Adipocyte (in vitro differentiated cells): ENCODE data around the gene HAUS1.
"Not testable (repeated sequence)": the region's sequence is repeated elsewhere in the genome, so short reads cannot be mapped to it uniquely, and the experiment has no call there.

ENCODE experiments used
- DNase-seq: peaks from one replicate; pipeline ENCODE4 v3.0.0-alpha.2; 2015; ENCODE audit warnings: low read depth
- H3K27me3 ChIP-seq: replicated peaks from 2 replicates; pipeline ENCODE4 v1.7.0; 2013; ENCODE audit warnings: mild to moderate bottlenecking, low read length, moderate library complexity; ENCODE audit not compliant: control insufficient read depth, insufficient read depth
- H3K36me3 ChIP-seq: 2 replicates; pipeline ENCODE4 v1.7.0; 2013; ENCODE audit warnings: low read length, mild to moderate bottlenecking, moderate library complexity; ENCODE audit not compliant: control insufficient read depth, insufficient read depth, severe bottlenecking
- H3K4me1 ChIP-seq: 2 replicates; pipeline ENCODE4 v1.7.0; 2013; ENCODE audit warnings: mild to moderate bottlenecking, low read length, moderate library complexity; ENCODE audit not compliant: control insufficient read depth, insufficient read depth
- H3K4me3 ChIP-seq: 2 replicates; pipeline ENCODE4 v1.7.0; 2013; ENCODE audit warnings: mild to moderate bottlenecking, low read length, moderate library complexity
- H3K9ac ChIP-seq: 2 replicates; pipeline ENCODE4 v1.7.0; 2013; ENCODE audit warnings: mild to moderate bottlenecking, low read length, moderate library complexity
- H3K9me3 ChIP-seq: 2 replicates; pipeline ENCODE4 v1.7.0; 2013; ENCODE audit warnings: mild to moderate bottlenecking, low read length, moderate library complexity; ENCODE audit not compliant: control insufficient read depth

HAUS1 gene

DNA sequence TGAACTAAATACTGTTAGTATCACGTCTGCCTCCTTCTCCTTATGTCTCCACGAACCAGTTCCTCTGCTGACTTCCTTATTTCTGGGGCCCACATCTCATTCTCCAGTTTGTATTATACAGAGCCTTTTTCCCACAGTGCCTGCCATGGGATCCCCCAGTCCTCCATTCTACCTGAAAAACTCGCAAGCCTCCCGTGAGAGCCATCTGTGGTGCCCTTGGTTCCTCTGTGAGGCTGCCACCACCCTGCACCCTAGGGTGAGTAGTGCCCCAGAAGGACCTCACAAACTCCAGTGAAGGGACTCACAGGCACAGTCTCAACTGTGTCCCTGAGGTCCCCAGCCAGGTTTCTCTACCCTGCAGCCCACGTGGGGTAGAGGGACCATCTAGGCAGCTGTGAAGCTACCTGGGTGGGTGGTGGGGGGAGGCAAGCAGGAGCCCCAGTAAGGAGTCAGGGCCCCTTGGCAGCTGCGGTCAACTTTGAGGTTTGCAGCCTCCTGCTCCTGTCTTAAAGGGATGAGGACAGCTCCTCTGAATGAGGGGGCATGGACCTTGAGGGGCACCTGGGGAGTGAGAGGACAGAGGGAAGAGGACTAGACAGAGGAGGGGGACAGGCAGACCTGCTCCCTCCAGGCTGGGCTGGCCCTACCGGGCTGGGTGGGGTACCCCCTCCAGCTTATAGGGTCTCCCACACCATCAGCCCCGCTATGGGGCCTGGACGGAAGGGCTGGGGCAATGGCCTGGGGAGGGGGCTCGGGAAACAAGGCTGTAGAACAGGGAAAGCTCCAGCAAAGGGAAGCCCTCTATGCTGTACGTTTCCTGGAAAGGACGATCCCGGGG is 33.2 kb upstream of the HAUS1 start:
- no peaks in the 10 kb centered on the region for H3K36me3 ChIP-seq
- H3K9me3 ChIP-seq, result no peaks in the 10 kb centered on the region
- peak overlapping the region; percentile 91 for H3K4me3 ChIP-seq
- peaks cover 19% of the 10 kb centered on the region for H3K4me1 ChIP-seq
- H3K27me3 ChIP-seq, result no peaks in the 10 kb centered on the region
- no peak for DNase-seq
- peak overlapping the region; percentile 90 for H3K9ac ChIP-seq

- Histone ChIP-seq H3K9ac (peak within 1 kb of the TSS; percentile 90), H3K9me3 (no peaks in the 10 kb centered on the region), H3K4me3 (peak within 1 kb of the TSS; percentile 91), H3K4me1 (peaks cover 19% of the 10 kb centered on the region), H3K27me3 (no peaks in the 10 kb centered on the region), H3K36me3 (no peaks in the 10 kb centered on the region)
- DNase-seq, result peak; percentile 85
These were observed 32.4 kb upstream of the HAUS1 start, which contains the start of gene PSTPIP2 for GRCh38 chr18:46071653-46072375. PSTPIP2 (minus strand) TSS chr18:46072260; CDS start chr18:46072188, 72 bp downstream.

DNA sequence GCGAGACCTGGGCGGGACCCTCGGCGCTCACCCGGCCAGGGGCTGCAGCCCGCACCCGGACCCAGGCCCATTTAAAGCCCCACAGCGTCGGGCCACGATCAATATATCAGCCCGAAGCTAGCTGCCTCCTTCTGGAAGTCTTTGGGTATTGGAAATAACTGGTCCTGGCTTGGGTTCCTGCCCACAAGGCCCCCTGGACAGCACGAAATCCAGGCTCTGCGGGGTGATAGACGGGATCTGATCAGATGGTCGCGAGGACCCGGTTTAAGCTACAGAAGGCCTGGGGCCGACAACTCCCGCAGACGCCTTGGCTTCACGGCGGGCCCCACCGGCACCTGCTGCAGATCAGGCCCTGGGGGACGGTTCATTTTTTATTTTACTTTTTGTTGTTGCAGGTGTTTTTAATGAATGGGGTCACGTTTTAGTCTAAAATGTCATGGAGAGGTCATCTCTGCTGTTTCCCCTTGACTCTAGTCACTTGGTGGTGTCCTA is 31.8 kb upstream of the HAUS1 start:
- no peaks in the 10 kb centered on the region for H3K27me3 ChIP-seq
- no peaks in the 10 kb centered on the region for H3K9me3 ChIP-seq
- no peak for DNase-seq
- H3K36me3 ChIP-seq, result peaks cover under 1% of the 10 kb centered on the region
- peaks cover 19% of the 10 kb centered on the region for H3K4me1 ChIP-seq
- peak overlapping the region; percentile 91 for H3K4me3 ChIP-seq
- peak overlapping the region; percentile 90 for H3K9ac ChIP-seq

GRCh38 chr18:46072959-46073358 is 31.2 kb upstream of the HAUS1 start:
- no peak for DNase-seq
- no peaks in the 10 kb centered on the region for H3K27me3 ChIP-seq
- no peaks in the 10 kb centered on the region for H3K9me3 ChIP-seq
- no peak overlapping the region for H3K4me3 ChIP-seq
- peaks cover 19% of the 10 kb centered on the region for H3K4me1 ChIP-seq
- H3K36me3 ChIP-seq, result peaks cover 5% of the 10 kb centered on the region
- H3K9ac ChIP-seq, result no peak overlapping the region

DNA sequence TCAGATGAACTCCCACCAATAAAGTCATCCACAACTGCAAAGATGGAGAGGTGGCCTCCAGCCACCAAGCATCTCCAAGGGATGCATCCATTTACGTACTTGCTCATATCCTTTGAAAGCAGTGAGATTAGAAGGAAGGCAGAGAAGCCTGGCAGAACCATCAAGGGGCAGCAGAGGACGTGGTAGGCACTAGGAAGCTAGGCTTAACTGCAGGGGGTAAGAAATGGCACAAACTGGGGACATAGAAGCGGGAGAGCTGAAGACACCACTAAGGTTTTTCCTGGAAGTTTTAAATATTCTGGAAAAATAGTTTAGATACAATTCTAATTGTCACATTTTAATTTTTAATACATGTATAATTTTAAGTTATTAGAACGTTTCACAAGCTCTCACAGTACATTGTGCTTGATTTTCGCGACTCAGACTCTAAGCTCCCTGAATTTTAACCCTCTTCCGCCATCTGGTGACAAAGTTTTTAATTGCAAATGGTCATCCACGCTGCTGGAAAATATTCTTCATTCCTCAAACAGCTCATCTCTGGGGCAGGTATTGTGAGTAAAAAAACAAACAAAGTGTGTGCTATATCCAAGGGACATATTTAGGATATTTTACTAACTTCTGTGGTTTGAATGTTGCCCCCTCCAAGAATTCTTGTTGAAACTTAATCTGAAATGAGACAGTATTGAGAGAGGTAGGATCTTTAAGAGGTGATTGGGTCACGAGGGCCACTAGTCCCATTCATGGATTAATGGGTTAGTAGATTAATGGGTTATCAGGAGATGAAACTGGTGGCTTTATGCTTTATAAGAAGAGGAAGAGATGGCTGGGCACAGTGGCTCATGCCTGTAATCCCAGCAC is 30.5 kb upstream of the HAUS1 start:
- Histone ChIP-seq H3K4me1 (peaks cover 16% of the 10 kb centered on the region), H3K4me3 (no peak overlapping the region), H3K36me3 (peaks cover 12% of the 10 kb centered on the region), H3K27me3 (no peaks in the 10 kb centered on the region), H3K9ac (no peak overlapping the region), H3K9me3 (no peaks in the 10 kb centered on the region)
- peak; percentile 88 for DNase-seq

GRCh38 chr18:46079336-46079735 is 24.8 kb upstream of the HAUS1 start:
- Histone ChIP-seq H3K36me3 (peaks cover 64% of the 10 kb centered on the region), H3K4me3 (no peak overlapping the region)

GRCh38 chr18:46080156-46080555 is 24.0 kb upstream of the HAUS1 start:
- Histone ChIP-seq H3K4me1 (no peaks in the 10 kb centered on the region), H3K4me3 (no peak overlapping the region), H3K9ac (no peak overlapping the region), H3K9me3 (no peaks in the 10 kb centered on the region), H3K27me3 (no peaks in the 10 kb centered on the region), H3K36me3 (peaks cover 72% of the 10 kb centered on the region)
- no peak for DNase-seq

More at GRCh38 chr18:46079336-46079735, 24.8 kb upstream of the HAUS1 start:
- no peak overlapping the region for H3K9ac ChIP-seq
- DNase-seq, result no peak
- H3K27me3 ChIP-seq, result no peaks in the 10 kb centered on the region
- H3K4me1 ChIP-seq, result no peaks in the 10 kb centered on the region
- no peaks in the 10 kb centered on the region for H3K9me3 ChIP-seq

DNA sequence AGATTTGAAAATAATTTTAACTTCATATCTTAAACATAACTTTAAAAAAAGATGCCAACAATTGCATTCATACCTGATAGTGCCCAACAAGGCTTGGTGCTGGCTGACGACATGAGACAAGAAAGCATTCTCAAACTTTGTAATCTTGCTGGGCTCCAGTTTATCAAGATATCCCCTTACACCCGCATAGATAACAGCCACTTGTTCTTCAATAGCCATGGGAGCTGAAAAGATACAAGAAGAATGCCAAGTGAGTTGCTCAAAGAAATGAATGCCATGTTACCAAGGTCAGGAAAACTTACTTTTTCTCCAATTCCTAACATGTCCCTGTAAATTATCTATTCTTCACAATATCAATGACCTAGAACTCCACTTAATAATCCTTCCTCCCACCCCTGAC is 19.8 kb upstream of the HAUS1 start:
- Histone ChIP-seq H3K4me1 (no peaks in the 10 kb centered on the region), H3K4me3 (no peak overlapping the region), H3K27me3 (no peaks in the 10 kb centered on the region), H3K36me3 (peaks cover 96% of the 10 kb centered on the region), H3K9ac (no peak overlapping the region), H3K9me3 (no peaks in the 10 kb centered on the region)
- DNase-seq, result no peak

GRCh38 chr18:46088501-46088900 is 15.7 kb upstream of the HAUS1 start:
- peaks cover 99% of the 10 kb centered on the region for H3K36me3 ChIP-seq
- not testable (repeated sequence) for H3K4me1 ChIP-seq, H3K9me3 ChIP-seq, H3K4me3 ChIP-seq, DNase-seq, H3K27me3 ChIP-seq, H3K9ac ChIP-seq

DNA sequence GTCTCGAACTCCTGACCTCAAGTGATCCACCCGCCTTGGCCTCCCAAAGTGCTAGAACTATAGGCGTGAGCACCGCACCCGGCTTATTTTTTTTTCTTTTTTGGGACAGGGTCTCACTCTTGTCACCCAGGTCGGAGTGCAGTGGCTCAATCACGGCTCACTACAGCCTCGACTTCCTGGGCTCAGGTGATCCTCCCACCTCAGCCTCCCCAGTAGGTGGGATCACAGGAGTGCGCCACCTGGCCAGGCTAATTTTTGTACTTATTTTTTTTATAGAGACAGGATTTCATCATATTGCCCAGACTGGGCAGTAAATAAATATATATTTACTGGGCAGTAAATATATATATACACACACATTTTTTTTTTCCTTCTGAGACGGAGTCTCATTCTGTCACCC is 8.7 kb upstream of the HAUS1 start:
- Histone ChIP-seq H3K9ac (no peak overlapping the region), H3K36me3 (peaks cover 39% of the 10 kb centered on the region), H3K27me3 (no peaks in the 10 kb centered on the region), H3K4me1 (peaks cover 23% of the 10 kb centered on the region), H3K9me3 (no peaks in the 10 kb centered on the region), H3K4me3 (no peak overlapping the region)
- DNase-seq, result no peak
